ENCODE data around the gene NAXD. TPM values are rescaled to one million over a fixed set of nuclear protein-coding genes. Genes with fewer than 3 reads are reported as not detected.

Gene NAXD
- total and polyA plus RNA-seq, 2 experiments from 2014 or later = 16.9 to 18.5 TPM

DNA sequence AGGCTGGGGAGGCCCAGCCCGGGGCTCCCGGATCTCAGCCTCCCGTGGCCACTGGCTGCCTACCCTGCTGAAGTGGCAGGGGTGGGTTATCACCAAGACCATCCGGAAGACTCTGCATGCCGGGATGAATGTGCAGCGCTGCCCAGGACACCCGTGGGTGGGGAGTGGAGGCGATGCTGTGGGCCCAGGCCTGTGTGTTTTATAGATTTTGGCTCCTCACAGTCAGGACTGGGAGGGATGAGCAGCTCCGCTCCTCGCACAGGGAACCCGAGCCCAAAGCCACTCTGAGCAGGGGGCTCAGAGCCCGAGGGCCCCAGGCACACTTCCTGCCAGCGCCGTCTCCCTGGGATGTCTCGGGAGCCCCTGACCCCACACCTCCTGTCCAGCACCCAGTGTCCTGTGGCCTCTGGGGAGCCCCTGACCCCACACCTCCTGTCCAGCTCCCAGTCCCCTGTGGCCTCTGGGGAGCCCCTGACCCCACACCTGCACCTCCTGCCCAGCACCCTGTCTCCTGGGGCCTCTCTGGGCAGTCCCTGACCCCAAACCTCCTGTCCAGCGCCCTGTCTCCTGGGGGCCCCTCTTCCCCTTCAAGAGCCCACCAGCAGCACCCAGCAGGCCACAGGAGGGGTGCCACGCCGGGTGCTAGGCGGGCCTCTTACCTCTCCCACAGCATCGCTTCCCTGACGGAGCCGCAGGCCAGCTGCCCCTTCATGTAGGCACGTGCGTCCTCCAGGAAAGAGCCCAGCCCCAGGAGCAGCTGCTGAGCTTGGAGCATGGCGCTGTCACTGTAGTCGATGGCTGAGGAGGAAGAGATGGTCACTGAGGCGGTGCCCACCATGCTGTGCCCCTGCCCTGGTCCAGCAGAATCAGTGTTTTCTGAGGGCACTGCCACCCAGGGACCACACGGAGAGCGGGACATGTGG is 31.4 kb downstream of the NAXD start (continued):
- TF ChIP-seq CREB1 (CRISPR knock-in tag; IDR thresholded peaks at IDR 0.05; ENCODE audit: low read depth) (no peak), EZH2 (IDR thresholded peaks at IDR 0.05; ENCODE audit: low read depth, unreplicated experiment) (no peak)
- TF ChIP-seq, protein P1, sequence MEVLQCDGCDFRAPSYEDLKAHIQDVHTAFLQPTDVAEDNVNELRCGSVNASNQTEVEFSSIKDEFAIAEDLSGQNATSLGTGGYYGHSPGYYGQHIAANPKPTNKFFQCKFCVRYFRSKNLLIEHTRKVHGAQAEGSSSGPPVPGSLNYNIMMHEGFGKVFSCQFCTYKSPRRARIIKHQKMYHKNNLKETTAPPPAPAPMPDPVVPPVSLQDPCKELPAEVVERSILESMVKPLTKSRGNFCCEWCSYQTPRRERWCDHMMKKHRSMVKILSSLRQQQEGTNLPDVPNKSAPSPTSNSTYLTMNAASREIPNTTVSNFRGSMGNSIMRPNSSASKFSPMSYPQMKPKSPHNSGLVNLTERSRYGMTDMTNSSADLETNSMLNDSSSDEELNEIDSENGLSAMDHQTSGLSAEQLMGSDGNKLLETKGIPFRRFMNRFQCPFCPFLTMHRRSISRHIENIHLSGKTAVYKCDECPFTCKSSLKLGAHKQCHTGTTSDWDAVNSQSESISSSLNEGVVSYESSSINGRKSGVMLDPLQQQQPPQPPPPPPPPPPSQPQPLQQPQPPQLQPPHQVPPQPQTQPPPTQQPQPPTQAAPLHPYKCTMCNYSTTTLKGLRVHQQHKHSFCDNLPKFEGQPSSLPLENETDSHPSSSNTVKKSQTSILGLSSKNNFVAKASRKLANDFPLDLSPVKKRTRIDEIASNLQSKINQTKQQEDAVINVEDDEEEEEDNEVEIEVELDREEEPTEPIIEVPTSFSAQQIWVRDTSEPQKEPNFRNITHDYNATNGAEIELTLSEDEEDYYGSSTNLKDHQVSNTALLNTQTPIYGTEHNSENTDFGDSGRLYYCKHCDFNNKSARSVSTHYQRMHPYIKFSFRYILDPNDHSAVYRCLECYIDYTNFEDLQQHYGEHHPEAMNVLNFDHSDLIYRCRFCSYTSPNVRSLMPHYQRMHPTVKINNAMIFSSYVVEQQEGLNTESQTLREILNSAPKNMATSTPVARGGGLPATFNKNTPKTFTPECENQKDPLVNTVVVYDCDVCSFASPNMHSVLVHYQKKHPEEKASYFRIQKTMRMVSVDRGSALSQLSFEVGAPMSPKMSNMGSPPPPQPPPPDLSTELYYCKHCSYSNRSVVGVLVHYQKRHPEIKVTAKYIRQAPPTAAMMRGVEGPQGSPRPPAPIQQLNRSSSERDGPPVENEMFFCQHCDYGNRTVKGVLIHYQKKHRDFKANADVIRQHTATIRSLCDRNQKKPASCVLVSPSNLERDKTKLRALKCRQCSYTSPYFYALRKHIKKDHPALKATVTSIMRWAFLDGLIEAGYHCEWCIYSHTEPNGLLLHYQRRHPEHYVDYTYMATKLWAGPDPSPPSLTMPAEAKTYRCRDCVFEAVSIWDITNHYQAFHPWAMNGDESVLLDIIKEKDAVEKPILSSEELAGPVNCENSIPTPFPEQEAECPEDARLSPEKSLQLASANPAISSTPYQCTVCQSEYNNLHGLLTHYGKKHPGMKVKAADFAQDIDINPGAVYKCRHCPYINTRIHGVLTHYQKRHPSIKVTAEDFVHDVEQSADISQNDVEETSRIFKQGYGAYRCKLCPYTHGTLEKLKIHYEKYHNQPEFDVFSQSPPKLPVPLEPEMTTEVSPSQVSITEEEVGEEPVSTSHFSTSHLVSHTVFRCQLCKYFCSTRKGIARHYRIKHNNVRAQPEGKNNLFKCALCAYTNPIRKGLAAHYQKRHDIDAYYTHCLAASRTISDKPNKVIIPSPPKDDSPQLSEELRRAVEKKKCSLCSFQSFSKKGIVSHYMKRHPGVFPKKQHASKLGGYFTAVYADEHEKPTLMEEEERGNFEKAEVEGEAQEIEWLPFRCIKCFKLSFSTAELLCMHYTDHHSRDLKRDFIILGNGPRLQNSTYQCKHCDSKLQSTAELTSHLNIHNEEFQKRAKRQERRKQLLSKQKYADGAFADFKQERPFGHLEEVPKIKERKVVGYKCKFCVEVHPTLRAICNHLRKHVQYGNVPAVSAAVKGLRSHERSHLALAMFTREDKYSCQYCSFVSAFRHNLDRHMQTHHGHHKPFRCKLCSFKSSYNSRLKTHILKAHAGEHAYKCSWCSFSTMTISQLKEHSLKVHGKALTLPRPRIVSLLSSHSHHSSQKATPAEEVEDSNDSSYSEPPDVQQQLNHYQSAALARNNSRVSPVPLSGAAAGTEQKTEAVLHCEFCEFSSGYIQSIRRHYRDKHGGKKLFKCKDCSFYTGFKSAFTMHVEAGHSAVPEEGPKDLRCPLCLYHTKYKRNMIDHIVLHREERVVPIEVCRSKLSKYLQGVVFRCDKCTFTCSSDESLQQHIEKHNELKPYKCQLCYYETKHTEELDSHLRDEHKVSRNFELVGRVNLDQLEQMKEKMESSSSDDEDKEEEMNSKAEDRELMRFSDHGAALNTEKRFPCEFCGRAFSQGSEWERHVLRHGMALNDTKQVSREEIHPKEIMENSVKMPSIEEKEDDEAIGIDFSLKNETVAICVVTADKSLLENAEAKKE (CRISPR knock-in tag; IDR thresholded peaks at IDR 0.05) = no peak

DNA sequence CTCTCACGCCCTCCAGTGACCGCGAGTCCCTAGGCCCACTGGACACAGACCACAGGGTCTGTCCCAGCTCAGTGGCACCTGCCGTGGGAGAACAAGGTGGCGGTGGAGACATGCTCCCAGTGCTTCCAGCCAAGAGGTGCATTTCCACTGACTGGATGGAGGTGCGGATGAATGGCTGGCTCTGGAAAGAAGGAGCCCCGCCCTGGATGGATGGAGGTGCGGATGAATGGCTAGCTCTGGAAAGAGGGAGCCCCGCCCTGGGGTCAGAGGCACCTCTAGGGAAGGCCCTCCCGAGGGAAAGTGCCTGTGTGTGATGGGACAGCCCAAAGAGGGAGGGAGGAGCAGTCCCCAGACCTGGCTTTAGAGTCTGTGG is 32.0 kb downstream of the NAXD start:
- ATAC-seq (no peak), DNase-seq (ENCODE audit: low spot score) (no peak)
- H3K4me2 ChIP-seq = no peak overlapping the region
- no peaks in the 10 kb centered on the region for H3K27me3 ChIP-seq (ENCODE audit: insufficient read depth)
- peaks cover 6% of the 10 kb centered on the region for H3K4me1 ChIP-seq (ENCODE audit: insufficient read depth)
- H2AFZ ChIP-seq = no peak overlapping the region
- no peak overlapping the region; the same call in 1 of the 2 replicates for H3K27ac Mint-ChIP-seq
- H3K36me3 ChIP-seq (ENCODE audit: insufficient read depth) = no peaks in the 10 kb centered on the region; the same call in 1 of the 2 replicates
- H3F3A ChIP-seq (replicated peaks; ENCODE audit: low read depth) = peaks cover 10% of the 10 kb centered on the region
- no peak overlapping the region for H3K4me3 Mint-ChIP-seq
- H3K4me3 ChIP-seq = no peak overlapping the region
- no peaks in the 10 kb centered on the region for H3K79me2 ChIP-seq (replicated peaks; ENCODE audit: insufficient read depth)
- H3K36me3 Mint-ChIP-seq (ENCODE audit: low read depth) = peaks cover 22% of the 10 kb centered on the region
- peaks cover 10% of the 10 kb centered on the region for H4K20me1 ChIP-seq (replicated peaks; ENCODE audit: insufficient read depth)
- H3K9me3 Mint-ChIP-seq = no peaks in the 10 kb centered on the region
- H3K4me1 Mint-ChIP-seq = peaks cover 21% of the 10 kb centered on the region
- no peaks in the 10 kb centered on the region for H3K9me2 ChIP-seq (ENCODE audit: insufficient read depth)
- no peak overlapping the region for H3K27ac ChIP-seq (ENCODE audit: low read depth)
- peaks cover 12% of the 10 kb centered on the region for H3K27me3 Mint-ChIP-seq (ENCODE audit: insufficient read depth, low read depth, poor library complexity)
- TF ChIP-seq EZH2phosphoT487 (IDR thresholded peaks at IDR 0.05; ENCODE audit: unreplicated experiment) (no peak), POLR2AphosphoS5 (IDR thresholded peaks at IDR 0.05; ENCODE audit: low read depth) (no peak), ZNF331 (CRISPR knock-in tag; IDR thresholded peaks at IDR 0.05; ENCODE audit: low read depth) (no peak), JUNB (IDR thresholded peaks at IDR 0.05; ENCODE audit: unreplicated experiment) (no peak), CREB1 (CRISPR knock-in tag; IDR thresholded peaks at IDR 0.05; ENCODE audit: low read depth) (no peak), ZNF114 (CRISPR knock-in tag; IDR thresholded peaks at IDR 0.05) (no peak), STAT1 (IDR thresholded peaks at IDR 0.05; ENCODE audit: unreplicated experiment) (no peak), NANOG (IDR thresholded peaks at IDR 0.05; ENCODE audit: borderline replicate concordance) (no peak)
- TF ChIP-seq, protein P2, sequence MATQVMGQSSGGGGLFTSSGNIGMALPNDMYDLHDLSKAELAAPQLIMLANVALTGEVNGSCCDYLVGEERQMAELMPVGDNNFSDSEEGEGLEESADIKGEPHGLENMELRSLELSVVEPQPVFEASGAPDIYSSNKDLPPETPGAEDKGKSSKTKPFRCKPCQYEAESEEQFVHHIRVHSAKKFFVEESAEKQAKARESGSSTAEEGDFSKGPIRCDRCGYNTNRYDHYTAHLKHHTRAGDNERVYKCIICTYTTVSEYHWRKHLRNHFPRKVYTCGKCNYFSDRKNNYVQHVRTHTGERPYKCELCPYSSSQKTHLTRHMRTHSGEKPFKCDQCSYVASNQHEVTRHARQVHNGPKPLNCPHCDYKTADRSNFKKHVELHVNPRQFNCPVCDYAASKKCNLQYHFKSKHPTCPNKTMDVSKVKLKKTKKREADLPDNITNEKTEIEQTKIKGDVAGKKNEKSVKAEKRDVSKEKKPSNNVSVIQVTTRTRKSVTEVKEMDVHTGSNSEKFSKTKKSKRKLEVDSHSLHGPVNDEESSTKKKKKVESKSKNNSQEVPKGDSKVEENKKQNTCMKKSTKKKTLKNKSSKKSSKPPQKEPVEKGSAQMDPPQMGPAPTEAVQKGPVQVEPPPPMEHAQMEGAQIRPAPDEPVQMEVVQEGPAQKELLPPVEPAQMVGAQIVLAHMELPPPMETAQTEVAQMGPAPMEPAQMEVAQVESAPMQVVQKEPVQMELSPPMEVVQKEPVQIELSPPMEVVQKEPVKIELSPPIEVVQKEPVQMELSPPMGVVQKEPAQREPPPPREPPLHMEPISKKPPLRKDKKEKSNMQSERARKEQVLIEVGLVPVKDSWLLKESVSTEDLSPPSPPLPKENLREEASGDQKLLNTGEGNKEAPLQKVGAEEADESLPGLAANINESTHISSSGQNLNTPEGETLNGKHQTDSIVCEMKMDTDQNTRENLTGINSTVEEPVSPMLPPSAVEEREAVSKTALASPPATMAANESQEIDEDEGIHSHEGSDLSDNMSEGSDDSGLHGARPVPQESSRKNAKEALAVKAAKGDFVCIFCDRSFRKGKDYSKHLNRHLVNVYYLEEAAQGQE (IDR thresholded peaks at IDR 0.05; ENCODE audit: unreplicated experiment) = no peak
- TF ChIP-seq, protein P3, sequence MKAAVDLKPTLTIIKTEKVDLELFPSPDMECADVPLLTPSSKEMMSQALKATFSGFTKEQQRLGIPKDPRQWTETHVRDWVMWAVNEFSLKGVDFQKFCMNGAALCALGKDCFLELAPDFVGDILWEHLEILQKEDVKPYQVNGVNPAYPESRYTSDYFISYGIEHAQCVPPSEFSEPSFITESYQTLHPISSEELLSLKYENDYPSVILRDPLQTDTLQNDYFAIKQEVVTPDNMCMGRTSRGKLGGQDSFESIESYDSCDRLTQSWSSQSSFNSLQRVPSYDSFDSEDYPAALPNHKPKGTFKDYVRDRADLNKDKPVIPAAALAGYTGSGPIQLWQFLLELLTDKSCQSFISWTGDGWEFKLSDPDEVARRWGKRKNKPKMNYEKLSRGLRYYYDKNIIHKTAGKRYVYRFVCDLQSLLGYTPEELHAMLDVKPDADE (IDR thresholded peaks at IDR 0.05) = no peak

Data from GM23338 (cell line).